Lung (tissue), 12 donors: ENCODE results near the gene PPP2R2C. TPM values are rescaled to one million over a fixed set of nuclear protein-coding genes. Genes with fewer than 3 reads are reported as not detected.

Source experiments
- ATAC-seq: fragments of 200-7000 bp; cut with Tn5 transposase; one replicate; pipeline ENCODE4 v1.9.1; 2020; ENCODE audit warnings: moderate number of reproducible peaks; ENCODE audit not compliant: insufficient read depth, low FRiP score
- DNase-seq, 3 donors: peaks; one replicate each; pipeline ENCODE4 v3.0.0-alpha.2; 2013 to 2017
- H3K27ac ChIP-seq, 2 donors: one replicate each; pipeline ENCODE4 v1.5.1; 2013; ENCODE audit warnings: mild to moderate bottlenecking in 2 of 2, moderate library complexity in 2 of 2, control low read depth in 1 of 2, inconsistent platforms in 1 of 2, low read depth in 1 of 2, low read length in 1 of 2
- H3K27me3 ChIP-seq, 3 donors: one replicate each; pipeline ENCODE4 v1.5.1; 2013; ENCODE audit warnings: low read length in 2 of 3; ENCODE audit not compliant: control insufficient read depth in 3 of 3, insufficient read depth in 3 of 3
- H3K36me3 ChIP-seq, 4 donors: one replicate each; pipeline ENCODE4 v1.5.1; 2013; ENCODE audit warnings: low read length in 4 of 4, mild to moderate bottlenecking in 1 of 4, moderate library complexity in 1 of 4; ENCODE audit not compliant: control insufficient read depth in 4 of 4, insufficient read depth in 4 of 4
- H3K4me1 ChIP-seq, 5 donors: one replicate each; pipeline ENCODE4 v1.5.1; 2013; ENCODE audit warnings: low read length in 5 of 5, mild to moderate bottlenecking in 2 of 5, moderate library complexity in 1 of 5; ENCODE audit not compliant: control insufficient read depth in 5 of 5, insufficient read depth in 5 of 5
- H3K4me3 ChIP-seq: one replicate; pipeline ENCODE4 v1.5.1; 2013; ENCODE audit warnings: mild to moderate bottlenecking, control low read depth, moderate library complexity
- H3K9ac ChIP-seq, 2 donors: one replicate each; pipeline ENCODE4 v1.5.1; 2013; ENCODE audit warnings: low read length in 2 of 2, control low read depth in 1 of 2; ENCODE audit not compliant: insufficient read depth in 1 of 2
- H3K9me3 ChIP-seq, 4 donors: one replicate each; pipeline ENCODE4 v1.5.1; 2013; ENCODE audit warnings: low read length in 3 of 4, mild to moderate bottlenecking in 1 of 4, moderate library complexity in 1 of 4; ENCODE audit not compliant: control insufficient read depth in 4 of 4, insufficient read depth in 3 of 4
- WGBS, 2 donors: extraction: QIAGEN DNeasy Blood & Tissue Kit; methylation state at CpG; one replicate each; pipeline ENCODE4 v1.1.7; 2013; 5-methylcytosine and 5-hydroxymethylcytosine counted together
- polyA plus RNA-seq, 2 donors: library from polyadenylated mRNA; stranded (reverse); fragments of 200-250 nt; gene quantifications; one replicate each; pipeline ENCODE4 v1.2.1, GENCODE V29; 2013
- total RNA-seq, 2 donors: library from RNA; depleted of rRNA in 1 of 2; stranded (reverse); fragments of >200 nt in 1 of 2; gene quantifications; one replicate each; pipeline ENCODE4 v1.2.1, GENCODE V29; 2014 to 2021
- TF ChIP-seq, protein P1 (sequence below): IDR thresholded peaks from 2 replicates; pipeline ENCODE4 v1.5.1; 2012; ENCODE audit warnings: mild to moderate bottlenecking; ENCODE audit errors: control extremely low read depth, extremely low read depth
- donor health status: control.
- donor health status: control.
- donor health status: Bipolar disorder and iron deficiency.
- donor health status: healthy.
- donor health status: DM: yes; HTN: yes; CAD: no.

PPP2R2C gene
- total and polyA plus RNA-seq, 4 donors, result 0.03 to 0.57 (median 0.04) TPM

DNA sequence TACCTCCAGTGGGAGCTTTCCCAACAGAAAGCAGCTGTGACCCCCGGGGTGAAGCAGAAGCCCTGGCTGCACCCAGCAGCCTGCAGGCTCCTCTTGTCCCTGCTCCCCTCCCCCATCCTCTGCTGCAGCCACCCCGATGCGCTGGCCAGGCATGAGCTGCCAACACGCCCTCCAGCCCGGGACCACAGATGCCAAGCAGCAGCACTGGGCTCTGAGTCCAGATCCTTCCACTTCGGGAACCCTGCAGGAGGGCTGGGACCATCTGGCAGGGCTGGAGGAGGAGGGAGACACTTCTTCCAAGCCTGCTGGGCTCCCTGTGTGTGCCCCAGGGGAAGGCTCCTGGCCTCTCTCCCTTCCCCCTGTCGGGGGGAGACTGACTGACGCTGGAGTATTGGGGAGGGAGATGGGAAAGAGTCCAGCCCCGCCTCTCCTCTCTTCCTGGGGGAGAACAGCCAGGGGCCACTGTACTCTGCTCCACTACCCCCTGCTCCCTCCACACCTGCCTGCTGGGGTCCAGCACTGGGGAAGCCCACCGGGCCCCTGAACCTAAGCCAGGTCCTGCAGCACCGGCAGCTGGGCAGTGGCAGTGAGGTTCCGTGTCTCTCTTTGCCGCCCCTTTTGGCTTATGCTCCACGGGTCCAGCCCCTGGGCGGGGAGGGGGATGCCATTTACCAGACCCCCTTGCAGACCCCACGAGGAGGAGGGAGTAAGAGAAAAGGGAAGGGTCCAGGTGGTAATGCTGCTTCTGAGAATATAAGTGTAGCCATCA is 55.7 kb downstream of the PPP2R2C start:
- no peak for DNase-seq
- Histone ChIP-seq H3K27ac (no peak overlapping the region), H3K9me3 (peaks cover 0 to 10% (median 0%) of the 10 kb centered on the region in 4 donors), H3K4me1 (peaks cover 0 to 4% (median 0%) of the 10 kb centered on the region in 5 donors), H3K9ac (no peak overlapping the region), H3K36me3 (no peaks in the 10 kb centered on the region), H3K4me3 (no peak overlapping the region), H3K27me3 (peaks cover 0 to 5% (median 5%) of the 10 kb centered on the region in 3 donors)
- WGBS, 2 donors, result 32 to 43% methylated on average over 13 to 16 of the region's 16 CpGs
- TF ChIP-seq, protein P1, sequence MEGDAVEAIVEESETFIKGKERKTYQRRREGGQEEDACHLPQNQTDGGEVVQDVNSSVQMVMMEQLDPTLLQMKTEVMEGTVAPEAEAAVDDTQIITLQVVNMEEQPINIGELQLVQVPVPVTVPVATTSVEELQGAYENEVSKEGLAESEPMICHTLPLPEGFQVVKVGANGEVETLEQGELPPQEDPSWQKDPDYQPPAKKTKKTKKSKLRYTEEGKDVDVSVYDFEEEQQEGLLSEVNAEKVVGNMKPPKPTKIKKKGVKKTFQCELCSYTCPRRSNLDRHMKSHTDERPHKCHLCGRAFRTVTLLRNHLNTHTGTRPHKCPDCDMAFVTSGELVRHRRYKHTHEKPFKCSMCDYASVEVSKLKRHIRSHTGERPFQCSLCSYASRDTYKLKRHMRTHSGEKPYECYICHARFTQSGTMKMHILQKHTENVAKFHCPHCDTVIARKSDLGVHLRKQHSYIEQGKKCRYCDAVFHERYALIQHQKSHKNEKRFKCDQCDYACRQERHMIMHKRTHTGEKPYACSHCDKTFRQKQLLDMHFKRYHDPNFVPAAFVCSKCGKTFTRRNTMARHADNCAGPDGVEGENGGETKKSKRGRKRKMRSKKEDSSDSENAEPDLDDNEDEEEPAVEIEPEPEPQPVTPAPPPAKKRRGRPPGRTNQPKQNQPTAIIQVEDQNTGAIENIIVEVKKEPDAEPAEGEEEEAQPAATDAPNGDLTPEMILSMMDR, result no peak
- no peak for ATAC-seq

DNA sequence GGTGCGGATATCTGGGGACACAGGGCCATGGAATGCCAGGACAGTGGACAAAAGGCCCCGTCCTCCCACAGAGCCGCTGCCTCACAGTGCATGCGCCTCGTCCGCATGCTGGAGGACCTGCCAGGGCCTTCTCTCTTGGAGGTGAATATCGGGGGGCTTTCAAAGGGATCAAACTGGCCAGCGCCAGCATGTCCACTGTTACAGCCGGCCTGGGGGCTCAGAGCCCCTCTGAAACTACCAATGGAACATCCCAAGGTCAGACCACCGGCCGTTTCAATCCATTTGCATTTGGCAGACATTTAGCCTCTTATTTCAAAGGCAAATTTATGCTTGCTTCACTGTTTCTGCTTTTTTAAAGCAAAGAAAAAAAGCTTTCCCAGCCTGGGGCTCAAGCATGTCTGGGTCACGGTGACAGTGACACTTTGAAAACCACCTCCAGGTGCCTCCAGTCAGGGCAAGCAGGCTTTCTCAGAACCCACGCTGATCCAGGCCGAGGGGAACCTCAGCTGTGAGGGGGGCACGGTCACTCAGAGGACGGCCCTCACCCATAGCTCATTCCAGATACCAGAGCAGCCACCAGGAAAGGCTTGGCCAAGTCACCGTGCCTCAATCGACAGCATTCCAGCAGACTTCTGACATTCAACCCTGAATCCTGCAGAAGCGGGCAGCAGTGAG is 57.2 kb downstream of the PPP2R2C start:
- Histone ChIP-seq H3K9me3 (peaks cover 0 to 10% (median 0%) of the 10 kb centered on the region in 4 donors), H3K9ac (no peak overlapping the region), H3K27me3 (peaks cover 0 to 5% (median 5%) of the 10 kb centered on the region in 3 donors), H3K27ac (no peak overlapping the region), H3K4me1 (peaks cover 0 to 4% (median 0%) of the 10 kb centered on the region in 5 donors), H3K4me3 (no peak overlapping the region), H3K36me3 (no peaks in the 10 kb centered on the region)
- WGBS, 2 donors, result 61 to 63% methylated on average over 19 of the region's 19 CpGs
- TF ChIP-seq, protein P1, result no peak
- no peak for DNase-seq
- no peak for ATAC-seq

DNA sequence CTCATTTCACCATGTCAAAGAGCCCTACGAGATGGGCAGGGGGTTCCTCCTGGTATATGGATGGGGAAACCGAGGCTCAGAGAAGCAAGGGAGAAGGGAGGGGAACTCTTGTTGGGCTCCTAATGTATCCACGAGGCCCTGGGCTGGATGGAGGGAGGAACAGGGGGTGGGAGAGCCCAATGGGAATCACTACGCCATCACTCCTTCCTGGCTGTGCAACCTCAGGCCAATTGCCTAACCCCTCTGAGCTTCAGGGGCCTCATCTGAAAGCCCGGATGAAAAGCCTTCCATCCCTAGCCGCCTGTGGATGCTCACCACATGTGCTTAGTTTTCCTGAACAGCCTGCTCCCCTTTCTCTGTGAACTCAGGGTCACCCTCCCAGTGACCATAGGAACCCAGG is 57.8 kb downstream of the PPP2R2C start:
- no peak for ATAC-seq
- WGBS, 2 donors, result 72 to 78% methylated on average over 6 of the region's 6 CpGs

More for the DNA sequence above, 57.8 kb downstream of the PPP2R2C start:
- TF ChIP-seq, protein P1, result no peak
- Histone ChIP-seq H3K9ac (no peak overlapping the region), H3K27ac (no peak overlapping the region), H3K4me1 (peaks cover 0 to 4% (median 0%) of the 10 kb centered on the region in 5 donors), H3K4me3 (no peak overlapping the region), H3K27me3 (peaks cover 0 to 5% (median 5%) of the 10 kb centered on the region in 3 donors), H3K36me3 (no peaks in the 10 kb centered on the region), H3K9me3 (peaks cover 0 to 10% (median 0%) of the 10 kb centered on the region in 4 donors)
- no peak for DNase-seq
